Measurements from ENCODE around the gene IER5.

- TF ChIP-seq, protein P1, sequence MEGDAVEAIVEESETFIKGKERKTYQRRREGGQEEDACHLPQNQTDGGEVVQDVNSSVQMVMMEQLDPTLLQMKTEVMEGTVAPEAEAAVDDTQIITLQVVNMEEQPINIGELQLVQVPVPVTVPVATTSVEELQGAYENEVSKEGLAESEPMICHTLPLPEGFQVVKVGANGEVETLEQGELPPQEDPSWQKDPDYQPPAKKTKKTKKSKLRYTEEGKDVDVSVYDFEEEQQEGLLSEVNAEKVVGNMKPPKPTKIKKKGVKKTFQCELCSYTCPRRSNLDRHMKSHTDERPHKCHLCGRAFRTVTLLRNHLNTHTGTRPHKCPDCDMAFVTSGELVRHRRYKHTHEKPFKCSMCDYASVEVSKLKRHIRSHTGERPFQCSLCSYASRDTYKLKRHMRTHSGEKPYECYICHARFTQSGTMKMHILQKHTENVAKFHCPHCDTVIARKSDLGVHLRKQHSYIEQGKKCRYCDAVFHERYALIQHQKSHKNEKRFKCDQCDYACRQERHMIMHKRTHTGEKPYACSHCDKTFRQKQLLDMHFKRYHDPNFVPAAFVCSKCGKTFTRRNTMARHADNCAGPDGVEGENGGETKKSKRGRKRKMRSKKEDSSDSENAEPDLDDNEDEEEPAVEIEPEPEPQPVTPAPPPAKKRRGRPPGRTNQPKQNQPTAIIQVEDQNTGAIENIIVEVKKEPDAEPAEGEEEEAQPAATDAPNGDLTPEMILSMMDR (conservative IDR thresholded peaks at IDR 0.05 in 1 of 2, IDR thresholded peaks at IDR 0.05 in 1 of 2; ENCODE audit: extremely low read depth in 1 of 2, insufficient read depth in 1 of 2, low read depth in 1 of 2, low read length in 2 of 2), result no peak
- TF ChIP-seq EZH2 (IDR thresholded peaks at IDR 0.05; ENCODE audit: borderline replicate concordance, low read length), result no peak
These were observed 52.4 kb downstream of the IER5 start for GRCh38 chr1:181140891-181141290.

Data from mammary epithelial cell (primary cell).